HUES6 (cell line): ENCODE measurements around the gene GGA3.

Experiments
- H3K27ac ChIP-seq: 2 replicates; pipeline ENCODE4 v1.7.0; 2013; ENCODE audit warnings: low read depth, mild to moderate bottlenecking, low read length, inconsistent platforms
- H3K27me3 ChIP-seq: 2 replicates; pipeline ENCODE4 v1.6.1; 2013; ENCODE audit warnings: low read length; ENCODE audit not compliant: control insufficient read depth, insufficient read depth
- H3K36me3 ChIP-seq: 2 replicates; pipeline ENCODE4 v1.6.1; 2013; ENCODE audit warnings: low read length; ENCODE audit not compliant: control insufficient read depth, insufficient read depth
- H3K4me1 ChIP-seq: 2 replicates; pipeline ENCODE4 v1.6.1; 2013; ENCODE audit warnings: low read length; ENCODE audit not compliant: control insufficient read depth, insufficient read depth
- H3K4me3 ChIP-seq: 2 replicates; pipeline ENCODE4 v1.5.1; 2013; ENCODE audit warnings: low read depth, low read length
- H3K9ac ChIP-seq: one replicate; pipeline ENCODE4 v1.6.1; 2013; ENCODE audit warnings: mild to moderate bottlenecking, low read length
- H3K9me3 ChIP-seq: 2 replicates; pipeline ENCODE4 v1.6.1; 2013; ENCODE audit warnings: low read depth, low read length; ENCODE audit not compliant: control insufficient read depth, insufficient read depth

GGA3 gene

DNA sequence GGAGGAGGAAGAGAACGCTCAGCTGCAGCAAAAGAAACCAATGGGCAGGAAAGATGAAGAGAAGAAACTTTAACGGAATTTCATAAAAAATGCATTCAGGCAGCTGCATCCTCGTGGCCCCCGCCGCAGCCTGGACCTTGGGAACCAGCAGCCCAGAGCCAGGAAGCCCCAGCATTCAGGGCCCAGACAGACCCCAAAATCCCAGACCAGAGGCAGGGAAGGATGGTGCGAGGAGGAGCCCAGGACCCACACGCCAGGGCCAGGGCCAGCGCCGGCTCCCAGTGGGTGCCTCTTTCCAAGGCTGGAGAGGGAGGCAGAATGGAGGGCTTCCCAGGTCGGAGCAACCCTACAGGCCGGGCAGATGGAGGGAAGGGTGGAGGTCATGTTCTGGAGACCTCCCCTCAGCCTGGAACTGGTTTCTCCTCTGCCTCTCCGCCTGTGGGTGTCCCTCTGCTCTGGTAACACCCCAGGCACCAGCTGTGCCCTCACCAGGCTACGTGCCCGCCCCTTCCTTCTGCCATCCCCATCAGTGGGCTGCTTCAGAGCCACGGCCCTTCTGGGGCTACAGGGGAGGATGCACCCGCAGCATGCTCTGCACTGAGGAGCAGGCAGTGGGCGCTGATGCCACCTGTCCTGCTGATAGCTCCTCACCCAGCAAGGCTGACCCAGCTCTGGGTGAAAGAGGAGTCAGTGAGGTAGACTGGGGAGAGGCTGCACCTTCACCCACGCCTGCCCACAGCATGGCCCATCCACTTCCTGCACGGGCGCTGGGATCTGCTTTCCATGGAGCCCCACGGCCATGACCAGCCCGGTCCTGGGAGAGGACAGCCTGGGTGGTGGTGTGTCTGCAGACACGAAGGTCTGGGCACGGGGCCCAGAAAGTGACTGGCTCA is 10.8 kb upstream of the GGA3 start:
- H3K27ac ChIP-seq, result no peak overlapping the region
- H3K4me1 ChIP-seq, result peaks cover 14% of the 10 kb centered on the region
- no peaks in the 10 kb centered on the region for H3K27me3 ChIP-seq
- peaks cover 21% of the 10 kb centered on the region for H3K36me3 ChIP-seq
- no peaks in the 10 kb centered on the region for H3K9me3 ChIP-seq
- peak overlapping the region; percentile 97 for H3K4me3 ChIP-seq
- peak overlapping the region; percentile 87 for H3K9ac ChIP-seq

GRCh38 chr17:75271233-75271954 is 10.0 kb upstream of the GGA3 start:
- H3K27me3 ChIP-seq, result no peaks in the 10 kb centered on the region
- H3K9ac ChIP-seq, result peak overlapping the region; percentile 87
- peaks cover 14% of the 10 kb centered on the region for H3K4me1 ChIP-seq
- H3K9me3 ChIP-seq, result no peaks in the 10 kb centered on the region
- H3K36me3 ChIP-seq, result peaks cover 26% of the 10 kb centered on the region
- peak overlapping the region; percentile 97 for H3K4me3 ChIP-seq
- no peak overlapping the region for H3K27ac ChIP-seq

- Histone ChIP-seq H3K9me3 (no peaks in the 10 kb centered on the region), H3K36me3 (peaks cover 30% of the 10 kb centered on the region), H3K9ac (peak within 1 kb of the TSS; percentile 87), H3K4me3 (peak within 1 kb of the TSS; percentile 97), H3K27ac (peak within 1 kb of the TSS; percentile 60; the same call in 1 of the 2 replicates), H3K27me3 (no peaks in the 10 kb centered on the region), H3K4me1 (peaks cover 14% of the 10 kb centered on the region)
These were observed 9.5 kb upstream of the GGA3 start, which contains the start of gene MIF4GD for GRCh38 chr17:75270966-75271232. TSS of gene MIF4GD (minus strand) at chr17:75271231. CDS start at chr17:75270195, 1,036 bp downstream.

- Histone ChIP-seq H3K4me3 (peak overlapping the region; percentile 97), H3K9me3 (no peaks in the 10 kb centered on the region), H3K9ac (peak overlapping the region; percentile 81), H3K27me3 (no peaks in the 10 kb centered on the region), H3K4me1 (peaks cover 14% of the 10 kb centered on the region), H3K27ac (peak overlapping the region; percentile 60; the same call in 1 of the 2 replicates), H3K36me3 (peaks cover 35% of the 10 kb centered on the region)
These were observed 9.0 kb upstream of the GGA3 start for GRCh38 chr17:75270218-75270965.

DNA sequence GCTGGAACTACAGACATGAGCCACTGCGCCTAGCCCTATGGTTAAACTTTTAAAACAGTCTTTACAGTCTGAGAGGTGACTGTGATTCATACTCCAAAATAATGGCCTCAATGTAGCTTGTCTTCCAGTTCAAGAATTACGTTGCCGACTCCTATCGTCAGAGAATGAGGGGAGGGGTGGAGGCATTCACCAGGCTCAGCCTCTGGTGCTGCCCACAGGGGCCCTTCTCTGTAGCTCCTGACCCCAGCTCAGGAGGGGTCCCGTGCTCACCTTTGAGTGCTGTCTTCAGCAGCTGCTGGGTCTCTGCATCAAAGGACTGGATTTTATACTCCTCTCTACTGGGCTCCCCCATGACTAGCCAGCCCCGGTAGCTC is 8.4 kb upstream of the GGA3 start:
- H3K9me3 ChIP-seq, result no peaks in the 10 kb centered on the region
- H3K4me1 ChIP-seq, result peaks cover 14% of the 10 kb centered on the region
- H3K27me3 ChIP-seq, result no peaks in the 10 kb centered on the region
- H3K4me3 ChIP-seq, result peak overlapping the region; percentile 97
- peaks cover 39% of the 10 kb centered on the region for H3K36me3 ChIP-seq
- no peak overlapping the region for H3K27ac ChIP-seq
- H3K9ac ChIP-seq, result peak overlapping the region; percentile 81

DNA sequence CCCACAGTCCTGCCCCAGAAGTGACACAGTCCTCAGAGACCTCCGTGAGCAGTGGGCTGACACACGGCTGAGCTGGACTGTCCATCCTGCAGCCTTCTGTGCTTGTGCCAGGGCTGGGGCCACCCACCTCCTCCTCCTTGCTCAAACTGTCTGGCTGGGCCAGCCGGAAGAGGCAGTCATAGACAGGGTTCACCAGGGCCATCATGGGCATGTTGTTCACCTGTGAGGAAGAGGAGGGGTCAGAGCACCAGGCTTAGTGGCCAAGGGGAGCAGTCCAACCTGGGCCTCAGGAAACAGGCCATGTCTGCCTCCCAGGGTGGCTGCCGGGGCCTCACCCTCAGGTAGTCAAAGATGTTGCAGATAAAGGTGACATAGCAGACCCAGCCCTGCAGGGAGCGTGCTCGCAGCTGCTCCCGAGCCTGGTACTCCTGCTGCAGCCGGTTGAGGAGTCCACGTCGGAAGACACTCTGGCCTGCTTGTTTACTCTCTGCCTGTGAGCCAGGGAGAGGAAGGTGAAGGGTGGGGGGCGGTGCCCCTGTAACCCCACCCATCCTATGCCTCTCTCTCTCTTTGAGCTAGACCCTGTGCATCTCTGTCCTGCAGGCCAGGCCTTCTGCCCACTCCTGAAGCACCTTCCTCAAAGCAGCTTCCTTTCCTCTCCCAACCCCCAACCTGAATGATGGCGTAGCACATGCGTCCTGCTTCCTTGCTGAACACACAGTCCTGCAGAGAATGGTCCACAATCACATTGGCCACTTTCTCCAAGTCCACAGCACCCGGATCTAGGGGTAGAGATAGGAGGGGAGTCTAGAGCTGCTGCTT is 6.2 kb upstream of the GGA3 start:
- Histone ChIP-seq H3K9ac (peak overlapping the region; percentile 0), H3K36me3 (peaks cover 40% of the 10 kb centered on the region)

DNA sequence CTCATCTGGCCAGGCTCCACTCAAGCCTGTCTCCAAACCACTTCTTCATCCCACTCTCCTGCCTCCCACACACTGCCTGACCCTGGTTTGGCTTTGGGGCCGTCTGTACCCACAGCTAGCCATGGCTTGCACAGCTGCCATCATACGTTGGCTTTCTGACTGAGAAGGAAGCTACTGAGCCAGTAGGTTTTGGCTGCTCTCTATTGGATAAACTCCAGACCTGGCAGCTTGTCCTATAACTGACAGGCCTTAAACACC is 5.7 kb upstream of the GGA3 start:
- no peaks in the 10 kb centered on the region for H3K9me3 ChIP-seq
- no peaks in the 10 kb centered on the region for H3K27me3 ChIP-seq
- no peak overlapping the region for H3K4me3 ChIP-seq
- H3K9ac ChIP-seq, result no peak overlapping the region
- no peak overlapping the region for H3K27ac ChIP-seq
- peaks cover 40% of the 10 kb centered on the region for H3K36me3 ChIP-seq
- peaks cover 14% of the 10 kb centered on the region for H3K4me1 ChIP-seq

More for the DNA sequence above, 6.2 kb upstream of the GGA3 start:
- no peaks in the 10 kb centered on the region for H3K27me3 ChIP-seq
- no peak overlapping the region for H3K4me3 ChIP-seq
- H3K27ac ChIP-seq, result no peak overlapping the region
- peaks cover 14% of the 10 kb centered on the region for H3K4me1 ChIP-seq
- H3K9me3 ChIP-seq, result no peaks in the 10 kb centered on the region

- Histone ChIP-seq H3K27ac (no peak overlapping the region), H3K36me3 (peaks cover 40% of the 10 kb centered on the region), H3K9ac (no peak overlapping the region), H3K9me3 (no peaks in the 10 kb centered on the region), H3K4me1 (peaks cover 14% of the 10 kb centered on the region), H3K4me3 (no peak overlapping the region), H3K27me3 (no peaks in the 10 kb centered on the region)
These were observed 5.1 kb upstream of the GGA3 start for GRCh38 chr17:75266316-75267152.

DNA sequence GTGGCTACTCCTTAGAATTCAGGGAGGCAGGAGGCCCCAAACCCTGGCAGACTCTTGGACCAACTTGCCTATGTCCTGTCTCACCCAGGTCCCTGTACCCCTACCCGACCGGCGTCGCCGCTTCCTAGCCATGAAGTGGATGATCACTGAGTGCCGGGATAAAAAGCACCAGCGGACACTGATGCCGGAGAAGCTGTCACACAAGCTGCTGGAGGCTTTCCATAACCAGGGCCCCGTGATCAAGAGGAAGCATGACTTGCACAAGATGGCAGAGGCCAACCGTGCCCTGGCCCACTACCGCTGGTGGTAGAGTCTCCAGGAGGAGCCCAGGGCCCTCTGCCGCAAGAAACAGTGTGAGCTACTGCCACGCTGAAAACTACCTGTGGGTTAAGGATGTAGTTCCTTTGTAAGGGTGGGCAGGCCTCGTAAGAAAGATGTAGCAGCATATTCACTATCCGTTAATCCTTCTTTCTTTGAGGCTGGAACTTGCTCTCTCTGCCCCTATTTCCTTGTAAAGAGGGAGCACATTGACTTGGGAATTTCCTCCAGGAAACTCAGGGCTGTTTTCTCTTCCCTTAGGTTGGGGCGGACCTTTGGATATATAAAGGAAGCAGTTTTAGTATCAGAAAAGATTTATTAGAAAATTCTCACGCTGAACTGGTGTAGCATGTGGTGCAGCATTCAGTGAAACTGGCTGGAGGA is 4.4 kb upstream of the GGA3 start:
- H3K27me3 ChIP-seq, result no peaks in the 10 kb centered on the region
- no peaks in the 10 kb centered on the region for H3K9me3 ChIP-seq
- H3K27ac ChIP-seq, result no peak overlapping the region
- no peak overlapping the region for H3K9ac ChIP-seq
- H3K4me1 ChIP-seq, result peaks cover 16% of the 10 kb centered on the region
- H3K4me3 ChIP-seq, result no peak overlapping the region
- H3K36me3 ChIP-seq, result peaks cover 40% of the 10 kb centered on the region
